Neural progenitor cell (in vitro differentiated cells): ENCODE results near the gene SPATA17.

Experiments used
- EZH2 ChIP-seq: fragments of 200-600 bp; sonication (generic); IDR thresholded peaks from 2 replicates; pipeline ENCODE4 v1.6.1; 2017; ENCODE audit warnings: antibody characterized with exemption, mild to moderate bottlenecking, moderate library complexity
- EZH2phosphoT487 ChIP-seq: fragments of 200-600 bp; sonication (generic); IDR thresholded peaks from 2 replicates; pipeline ENCODE4 v1.6.1; 2017; ENCODE audit warnings: antibody characterized with exemption
- TF ChIP-seq, protein P1 (sequence below): fragments of 200-600 bp; sonication (generic); IDR thresholded peaks from 2 replicates; pipeline ENCODE4 v1.5.1; 2017; ENCODE audit warnings: antibody characterized with exemption, mild to moderate bottlenecking

DNA sequence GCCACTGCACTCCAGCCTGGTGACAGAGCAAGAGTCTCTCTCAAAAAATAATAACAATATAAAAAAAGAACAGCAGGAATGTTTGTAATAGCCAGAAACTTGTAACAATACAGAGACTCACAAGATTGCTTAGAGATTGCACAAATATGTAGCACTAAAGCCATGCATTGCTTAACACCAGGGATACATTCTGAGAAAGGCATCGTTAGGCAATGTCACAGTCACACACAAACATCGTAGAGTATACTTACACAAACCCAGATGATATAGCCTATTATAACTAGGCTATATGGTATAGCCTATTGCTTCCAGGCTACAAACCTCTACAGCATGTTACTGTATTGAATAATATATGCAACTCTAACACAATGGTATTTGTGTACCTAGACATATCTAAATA is 45.6 kb upstream of the SPATA17 start:
- TF ChIP-seq, protein P1, sequence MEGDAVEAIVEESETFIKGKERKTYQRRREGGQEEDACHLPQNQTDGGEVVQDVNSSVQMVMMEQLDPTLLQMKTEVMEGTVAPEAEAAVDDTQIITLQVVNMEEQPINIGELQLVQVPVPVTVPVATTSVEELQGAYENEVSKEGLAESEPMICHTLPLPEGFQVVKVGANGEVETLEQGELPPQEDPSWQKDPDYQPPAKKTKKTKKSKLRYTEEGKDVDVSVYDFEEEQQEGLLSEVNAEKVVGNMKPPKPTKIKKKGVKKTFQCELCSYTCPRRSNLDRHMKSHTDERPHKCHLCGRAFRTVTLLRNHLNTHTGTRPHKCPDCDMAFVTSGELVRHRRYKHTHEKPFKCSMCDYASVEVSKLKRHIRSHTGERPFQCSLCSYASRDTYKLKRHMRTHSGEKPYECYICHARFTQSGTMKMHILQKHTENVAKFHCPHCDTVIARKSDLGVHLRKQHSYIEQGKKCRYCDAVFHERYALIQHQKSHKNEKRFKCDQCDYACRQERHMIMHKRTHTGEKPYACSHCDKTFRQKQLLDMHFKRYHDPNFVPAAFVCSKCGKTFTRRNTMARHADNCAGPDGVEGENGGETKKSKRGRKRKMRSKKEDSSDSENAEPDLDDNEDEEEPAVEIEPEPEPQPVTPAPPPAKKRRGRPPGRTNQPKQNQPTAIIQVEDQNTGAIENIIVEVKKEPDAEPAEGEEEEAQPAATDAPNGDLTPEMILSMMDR = no peak
- TF ChIP-seq EZH2phosphoT487 (no peak), EZH2 (no peak)
